Measurements from ENCODE around the gene ASCL5.

DNA sequence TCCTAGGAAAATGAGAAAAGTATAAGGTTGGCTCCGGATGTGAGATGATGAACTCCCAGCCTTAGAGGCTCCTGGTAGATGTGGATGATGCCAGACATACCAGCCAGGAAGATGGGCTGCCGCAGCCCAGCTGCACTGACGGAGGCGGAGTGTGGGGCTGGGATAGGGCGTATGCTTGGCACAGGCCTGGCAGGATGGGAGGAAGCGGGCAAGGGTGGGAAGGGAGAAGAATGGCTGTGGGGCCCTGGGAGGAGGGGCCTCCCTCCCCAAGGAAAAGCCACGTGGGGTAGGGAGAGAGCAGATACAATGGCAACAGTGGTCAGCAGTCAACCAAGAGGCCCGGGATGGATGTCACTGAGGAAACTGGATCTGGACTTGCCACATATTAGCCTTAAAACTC lies 62.2 kb downstream of the ASCL5 start:
- TF ChIP-seq CTCF (IDR thresholded peaks at IDR 0.05; ENCODE audit: borderline replicate concordance, extremely low read depth, low read length, poor library complexity, severe bottlenecking) (no peak), EZH2 (IDR thresholded peaks at IDR 0.05; ENCODE audit: borderline replicate concordance, low read depth, low read length, severe bottlenecking) (no peak)

All from DND-41 (cell line).